ENCODE results near the gene LRP2.

DNA sequence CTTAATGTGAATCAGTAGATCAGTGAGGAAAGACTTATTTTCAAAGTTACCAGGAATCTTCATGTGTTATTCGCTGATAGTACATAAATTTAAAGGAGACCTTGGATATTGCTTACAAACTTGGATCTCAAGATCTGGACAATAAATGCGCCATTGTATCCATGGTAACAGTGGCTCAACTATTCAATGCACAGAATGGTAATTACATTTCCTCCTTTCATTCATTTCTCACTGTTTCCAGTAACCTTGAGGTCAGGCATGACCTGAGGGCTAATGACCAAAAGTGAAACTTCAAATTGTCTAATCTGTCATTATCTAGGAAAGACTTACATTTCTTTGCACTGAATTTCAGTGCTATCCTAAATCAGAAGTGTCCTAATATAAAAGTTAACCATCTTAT lies 8.1 kb downstream of the LRP2 start:
- TF ChIP-seq CTCF (conservative IDR thresholded peaks at IDR 0.05; ENCODE audit: low read depth, low read length): no peak
- no peak for TF ChIP-seq POLR2A (IDR thresholded peaks at IDR 0.05; ENCODE audit: low read depth, low read length)
- no peak for TF ChIP-seq SMC3 (IDR thresholded peaks at IDR 0.05; ENCODE audit: low read depth, low read length)
- no peak for TF ChIP-seq MAFK (IDR thresholded peaks at IDR 0.05; ENCODE audit: low read depth, low read length)
- no peak for TF ChIP-seq BHLHE40 (IDR thresholded peaks at IDR 0.05; ENCODE audit: low read depth, low read length)
- TF ChIP-seq, protein P1, sequence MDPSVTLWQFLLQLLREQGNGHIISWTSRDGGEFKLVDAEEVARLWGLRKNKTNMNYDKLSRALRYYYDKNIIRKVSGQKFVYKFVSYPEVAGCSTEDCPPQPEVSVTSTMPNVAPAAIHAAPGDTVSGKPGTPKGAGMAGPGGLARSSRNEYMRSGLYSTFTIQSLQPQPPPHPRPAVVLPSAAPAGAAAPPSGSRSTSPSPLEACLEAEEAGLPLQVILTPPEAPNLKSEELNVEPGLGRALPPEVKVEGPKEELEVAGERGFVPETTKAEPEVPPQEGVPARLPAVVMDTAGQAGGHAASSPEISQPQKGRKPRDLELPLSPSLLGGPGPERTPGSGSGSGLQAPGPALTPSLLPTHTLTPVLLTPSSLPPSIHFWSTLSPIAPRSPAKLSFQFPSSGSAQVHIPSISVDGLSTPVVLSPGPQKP (IDR thresholded peaks at IDR 0.05; ENCODE audit: borderline replicate concordance, low read depth, low read length): no peak
